ENCODE results near the gene DOCK10.

The DOCK10 gene

GRCh38 chr2:224986477-224986876 lies 55.8 kb downstream of the DOCK10 start:
- DNase-seq = no peak
- peak; percentile 29 for ATAC-seq
- Mint-ChIP-seq H3K4me1 (peaks cover 91% of the 10 kb centered on the region), H3K4me3 (no peak overlapping the region), H3K9me3 (no peaks in the 10 kb centered on the region), H3K27me3 (no peaks in the 10 kb centered on the region), H3K36me3 (ENCODE audit: low read depth) (peaks cover 24% of the 10 kb centered on the region), H3K27ac (peak overlapping the region; percentile 72)

- Mint-ChIP-seq H3K9me3 (peaks cover 4% of the 10 kb centered on the region), H3K27ac (peak overlapping the region; percentile 74), H3K4me1 (peaks cover 82% of the 10 kb centered on the region), H3K4me3 (peak overlapping the region; percentile 72), H3K27me3 (no peaks in the 10 kb centered on the region), H3K36me3 (ENCODE audit: low read depth) (peaks cover 19% of the 10 kb centered on the region)
- peak; percentile 44 for ATAC-seq
- no peak for DNase-seq
These were observed 57.6 kb downstream of the DOCK10 start for GRCh38 chr2:224984637-224985036.

- DNase-seq (no peak), ATAC-seq (no peak)
- Mint-ChIP-seq H3K27me3 (no peaks in the 10 kb centered on the region), H3K4me1 (peaks cover 79% of the 10 kb centered on the region), H3K27ac (peak overlapping the region; percentile 74), H3K36me3 (ENCODE audit: low read depth) (peaks cover 19% of the 10 kb centered on the region), H3K4me3 (peak overlapping the region; percentile 72), H3K9me3 (peaks cover 7% of the 10 kb centered on the region)
These were observed 58.3 kb downstream of the DOCK10 start for GRCh38 chr2:224983712-224984554.

GRCh38 chr2:224982910-224983711 lies 59.2 kb downstream of the DOCK10 start:
- H3K27me3 Mint-ChIP-seq = no peaks in the 10 kb centered on the region
- peak; percentile 31 for DNase-seq
- peaks cover 18% of the 10 kb centered on the region for H3K36me3 Mint-ChIP-seq (ENCODE audit: low read depth)
- H3K9me3 Mint-ChIP-seq = peaks cover 7% of the 10 kb centered on the region
- peaks cover 74% of the 10 kb centered on the region for H3K4me1 Mint-ChIP-seq
- peak overlapping the region; percentile 74 for H3K27ac Mint-ChIP-seq
- peak overlapping the region; percentile 72 for H3K4me3 Mint-ChIP-seq
- ATAC-seq = no peak

GRCh38 chr2:224982226-224982625 lies 60.0 kb downstream of the DOCK10 start:
- Mint-ChIP-seq H3K36me3 (ENCODE audit: low read depth) (peaks cover 17% of the 10 kb centered on the region), H3K4me1 (peaks cover 73% of the 10 kb centered on the region), H3K27ac (peak overlapping the region; percentile 74), H3K4me3 (no peak overlapping the region), H3K9me3 (peaks cover 7% of the 10 kb centered on the region), H3K27me3 (no peaks in the 10 kb centered on the region)
- no peak for ATAC-seq
- no peak for DNase-seq

- ATAC-seq = peak; percentile 22
- peak overlapping the region; percentile 28 for H3K27ac Mint-ChIP-seq
- H3K4me3 Mint-ChIP-seq = peak overlapping the region; percentile 1
- peaks cover 7% of the 10 kb centered on the region for H3K9me3 Mint-ChIP-seq
- peaks cover 6% of the 10 kb centered on the region for H3K36me3 Mint-ChIP-seq (ENCODE audit: low read depth)
- DNase-seq = no peak
- no peaks in the 10 kb centered on the region for H3K27me3 Mint-ChIP-seq
- peaks cover 68% of the 10 kb centered on the region for H3K4me1 Mint-ChIP-seq
These were observed 65.4 kb downstream of the DOCK10 start for GRCh38 chr2:224976629-224977525.

GRCh38 chr2:224975761-224976160 lies 66.5 kb downstream of the DOCK10 start:
- Mint-ChIP-seq H3K27ac (no peak overlapping the region), H3K4me3 (no peak overlapping the region)
- ATAC-seq = no peak

GRCh38 chr2:224973112-224974016 lies 68.9 kb downstream of the DOCK10 start:
- Mint-ChIP-seq H3K36me3 (ENCODE audit: low read depth) (peaks cover 6% of the 10 kb centered on the region), H3K9me3 (no peaks in the 10 kb centered on the region), H3K4me1 (peaks cover 86% of the 10 kb centered on the region), H3K27me3 (no peaks in the 10 kb centered on the region), H3K27ac (peak overlapping the region; percentile 50), H3K4me3 (no peak overlapping the region)
- DNase-seq = peak; percentile 28
- ATAC-seq = peak; percentile 66

More at GRCh38 chr2:224975761-224976160, 66.5 kb downstream of the DOCK10 start:
- H3K4me1 Mint-ChIP-seq = peaks cover 71% of the 10 kb centered on the region
- peaks cover 7% of the 10 kb centered on the region for H3K9me3 Mint-ChIP-seq
- DNase-seq = no peak
- H3K36me3 Mint-ChIP-seq (ENCODE audit: low read depth) = peaks cover 6% of the 10 kb centered on the region
- H3K27me3 Mint-ChIP-seq = no peaks in the 10 kb centered on the region

- Mint-ChIP-seq H3K4me1 (peaks cover 88% of the 10 kb centered on the region), H3K27ac (peak overlapping the region; percentile 39), H3K4me3 (no peak overlapping the region), H3K9me3 (no peaks in the 10 kb centered on the region), H3K27me3 (no peaks in the 10 kb centered on the region), H3K36me3 (ENCODE audit: low read depth) (peaks cover 16% of the 10 kb centered on the region)
- ATAC-seq (no peak), DNase-seq (no peak)
These were observed 71.1 kb downstream of the DOCK10 start for GRCh38 chr2:224971214-224971613.

- peak overlapping the region; percentile 88 for H3K27ac Mint-ChIP-seq
These were observed 72.0 kb downstream of the DOCK10 start for GRCh38 chr2:224970311-224970710.

GRCh38 chr2:224969633-224970260 lies 72.5 kb downstream of the DOCK10 start:
- no peaks in the 10 kb centered on the region for H3K9me3 Mint-ChIP-seq
- H3K4me3 Mint-ChIP-seq = peak overlapping the region; percentile 63
- no peak for DNase-seq
- no peaks in the 10 kb centered on the region for H3K27me3 Mint-ChIP-seq
- peaks cover 16% of the 10 kb centered on the region for H3K36me3 Mint-ChIP-seq (ENCODE audit: low read depth)
- peak overlapping the region; percentile 88 for H3K27ac Mint-ChIP-seq
- ATAC-seq = peak; percentile 62
- H3K4me1 Mint-ChIP-seq = peaks cover 76% of the 10 kb centered on the region

More at GRCh38 chr2:224970311-224970710, 72.0 kb downstream of the DOCK10 start:
- H3K9me3 Mint-ChIP-seq = no peaks in the 10 kb centered on the region
- peaks cover 82% of the 10 kb centered on the region for H3K4me1 Mint-ChIP-seq
- H3K36me3 Mint-ChIP-seq (ENCODE audit: low read depth) = peaks cover 16% of the 10 kb centered on the region
- DNase-seq (no peak), ATAC-seq (no peak)
- H3K4me3 Mint-ChIP-seq = no peak overlapping the region
- H3K27me3 Mint-ChIP-seq = no peaks in the 10 kb centered on the region

- Mint-ChIP-seq H3K27ac (peak overlapping the region; percentile 88), H3K27me3 (no peaks in the 10 kb centered on the region), H3K4me3 (peak overlapping the region; percentile 63), H3K9me3 (no peaks in the 10 kb centered on the region), H3K4me1 (peaks cover 74% of the 10 kb centered on the region), H3K36me3 (ENCODE audit: low read depth) (peaks cover 16% of the 10 kb centered on the region)
- no peak for DNase-seq
- ATAC-seq = peak; percentile 77
These were observed 73.2 kb downstream of the DOCK10 start for GRCh38 chr2:224969095-224969494.

GRCh38 chr2:224968051-224968450 lies 74.2 kb downstream of the DOCK10 start:
- DNase-seq (no peak), ATAC-seq (no peak)
- no peaks in the 10 kb centered on the region for H3K27me3 Mint-ChIP-seq
- H3K9me3 Mint-ChIP-seq = no peaks in the 10 kb centered on the region
- H3K36me3 Mint-ChIP-seq (ENCODE audit: low read depth) = peaks cover 18% of the 10 kb centered on the region
- peak overlapping the region; percentile 88 for H3K27ac Mint-ChIP-seq
- peak overlapping the region; percentile 53 for H3K4me3 Mint-ChIP-seq
- H3K4me1 Mint-ChIP-seq = peaks cover 66% of the 10 kb centered on the region
